Endothelial cell of umbilical vein (primary cell): ENCODE results near the gene PLEKHH3. TPM values are rescaled to one million over a fixed set of nuclear protein-coding genes. Genes with fewer than 3 reads are reported as not detected.

Experiments
- BruUV-seq: library from RNA; stranded (reverse); fragments of 400-500 nt; replicated peaks from 2 replicates; lab custom pipeline; 2021; lab: Mats Ljungman, UMichigan
- CTCF ChIA-PET: fragments of 300-600, 350-600 bp; sonication (Branson Sonifier 250); formaldehyde crosslinking; loops from one replicate; lab custom pipeline; 2021; ENCODE audit warnings: antibody characterized with exemption, inconsistent platforms; lab: Charles Lee
- POLR2A ChIA-PET: fragments of 300-600, 350-600 bp; sonication (Branson Sonifier 250); formaldehyde crosslinking; loops from one replicate; lab custom pipeline; 2021; ENCODE audit warnings: antibody characterized with exemption, inconsistent platforms; lab: Charles Lee
- DNase-seq: peaks from one replicate; pipeline ENCODE4 v3.0.0-alpha.2; 2011; ENCODE audit warnings: low read depth, low spot score
- FAIRE-seq: peaks from 2 replicates; lab custom pipeline; 2011; peaks lifted over from hg19 to GRCh38; lab: Jason Lieb, UNC
- H2AFZ ChIP-seq: 2 replicates; pipeline ENCODE4 v1.6.0; 2012; ENCODE audit warnings: low read depth, low read length, control low read depth, inconsistent platforms
- H3K27ac ChIP-seq: 2 replicates; pipeline ENCODE4 v1.5.1; 2011; ENCODE audit warnings: low read depth, mild to moderate bottlenecking, control low read depth, low read length, moderate library complexity; ENCODE audit not compliant: insufficient read depth
- H3K27me3 ChIP-seq, 2 experiments: 2 replicates each; pipeline versions ENCODE4 v1.6.0 to v1.6.1; 2011; ENCODE audit warnings: low read length in 2 of 2, mixed read lengths in 1 of 2; ENCODE audit not compliant: control insufficient read depth in 2 of 2, insufficient read depth in 2 of 2
- H3K36me3 ChIP-seq, 2 experiments: 2 replicates in 1 of 2; 3 replicates in 1 of 2; pipeline ENCODE4 v1.5.1; 2011; ENCODE audit warnings: low read length in 2 of 2, mild to moderate bottlenecking in 1 of 2, moderate library complexity in 1 of 2; ENCODE audit not compliant: control insufficient read depth in 2 of 2, insufficient read depth in 2 of 2; ENCODE audit errors: extremely low read depth in 1 of 2
- H3K4me1 ChIP-seq: 3 replicates; pipeline ENCODE4 v1.5.1; 2011; ENCODE audit warnings: mild to moderate bottlenecking, low read length; ENCODE audit not compliant: control insufficient read depth, insufficient read depth; ENCODE audit errors: extremely low read depth
- H3K4me2 ChIP-seq: 2 replicates; pipeline ENCODE4 v1.6.1; 2011; ENCODE audit warnings: low read length, control low read depth, mixed read lengths; ENCODE audit not compliant: insufficient read depth
- H3K4me3 ChIP-seq, 3 experiments: fragments of 200-600 bp in 1 of 3; sonication (generic), shearing (Covaris generic) in 1 of 3; replicated peaks in 1 of 3; 2 replicates each; pipeline ENCODE4 v1.5.1; 2011 to 2016; ENCODE audit warnings: control low read depth in 3 of 3, low read length in 3 of 3, mild to moderate bottlenecking in 2 of 3, inconsistent platforms in 1 of 3, low read depth in 1 of 3, moderate library complexity in 1 of 3; ENCODE audit not compliant: insufficient read depth in 1 of 3
- H3K79me2 ChIP-seq: 2 replicates; pipeline ENCODE4 v1.6.0; 2012; ENCODE audit warnings: low read length, inconsistent platforms; ENCODE audit not compliant: control insufficient read depth, insufficient read depth
- H3K9ac ChIP-seq: replicated peaks from 2 replicates; pipeline ENCODE3; 2011; ENCODE audit warnings: low read length, control low read depth; ENCODE audit not compliant: insufficient read depth; ENCODE audit errors: extremely low read depth
- H3K9me1 ChIP-seq: replicated peaks from 3 replicates; pipeline ENCODE4 v1.6.0; 2011; ENCODE audit warnings: mild to moderate bottlenecking, low read length; ENCODE audit not compliant: control insufficient read depth, insufficient read depth; ENCODE audit errors: extremely low read depth
- H3K9me3 ChIP-seq: replicated peaks from 2 replicates; pipeline ENCODE4 v1.5.1; 2012; ENCODE audit warnings: low read length, inconsistent platforms; ENCODE audit not compliant: control insufficient read depth, insufficient read depth
- H4K20me1 ChIP-seq: replicated peaks from 2 replicates; pipeline ENCODE3; 2011; ENCODE audit warnings: mild to moderate bottlenecking, low read length; ENCODE audit not compliant: control insufficient read depth, insufficient read depth; ENCODE audit errors: extremely low read depth
- EZH2 ChIP-seq: IDR thresholded peaks from 2 replicates; pipeline ENCODE4 v1.6.1; 2012; ENCODE audit warnings: borderline replicate concordance, low read depth, mild to moderate bottlenecking, moderate library complexity, low read length, inconsistent platforms; ENCODE audit not compliant: severe bottlenecking
- FOS ChIP-seq: IDR thresholded peaks from 2 replicates; pipeline ENCODE4 v1.6.1; 2011; ENCODE audit warnings: mild to moderate bottlenecking, low read length, moderate library complexity, borderline replicate concordance; ENCODE audit not compliant: insufficient read depth
- GATA2 ChIP-seq: IDR thresholded peaks from 2 replicates; pipeline ENCODE4 v1.7.0; 2011; ENCODE audit warnings: low read depth, mild to moderate bottlenecking, moderate library complexity, mixed read lengths, low read length; ENCODE audit not compliant: insufficient read length, insufficient read depth
- JUN ChIP-seq: IDR thresholded peaks from 2 replicates; pipeline ENCODE4 v1.6.1; 2011; ENCODE audit warnings: borderline replicate concordance, low read depth; ENCODE audit not compliant: insufficient read length, insufficient read depth
- MYC ChIP-seq: IDR thresholded peaks from one replicate; pipeline ENCODE4 v1.6.1; 2011; ENCODE audit warnings: mild to moderate bottlenecking, low read depth, low read length
- POLR2A ChIP-seq: IDR thresholded peaks from 2 replicates; pipeline ENCODE4 v1.6.1; 2012; ENCODE audit warnings: low read depth, mild to moderate bottlenecking, control low read depth, low read length
- POLR2AphosphoS5 ChIP-seq: IDR thresholded peaks from 2 replicates; pipeline ENCODE4 v1.6.1; 2012; ENCODE audit warnings: low read depth, mild to moderate bottlenecking, control low read depth, low read length, moderate library complexity; ENCODE audit not compliant: insufficient read depth
- dilution Hi-C: fragments of 300-500 bp; cut with MboI; formaldehyde crosslinking; loops from one replicate; pipeline ENCODE4 v1.15.0; 2019; ENCODE audit warnings: low sequenced_read_pairs; ENCODE audit not compliant: extremely low pct_ligation_motif_present
- intact Hi-C: fragments of 100-400 bp; cut with micrococcal nuclease; formaldehyde crosslinking; loops from one replicate; pipeline ENCODE4 v1.10.0; 2022
- polyA plus RNA-seq, 4 experiments: library from polyadenylated mRNA; depleted of rRNA in 3 of 4; stranded (reverse) in 3 of 4; unstranded in 1 of 4; fragments of >200 nt; gene quantifications; 2 replicates each; pipeline versions ENCODE4 v1.2.1 to v1.2.3, GENCODE V29; 2011 to 2012; ENCODE audit warnings: missing spikeins in 1 of 4
- total RNA-seq: library from RNA; stranded (reverse); gene quantifications from 2 replicates; pipeline ENCODE4 v1.2.3, GENCODE V29; 2021
- TF ChIP-seq, protein P1 (sequence below): IDR thresholded peaks from 2 replicates; pipeline ENCODE4 v1.6.1; 2011; ENCODE audit not compliant: insufficient read depth, insufficient read length
- TF ChIP-seq, protein P2 (sequence below), 2 donors: IDR thresholded peaks; 1 replicate in 1 of 2; 2 replicates in 1 of 2; pipeline ENCODE4 v1.5.1; 2011; ENCODE audit warnings: low read length in 2 of 2, mild to moderate bottlenecking in 2 of 2, moderate library complexity in 2 of 2, control low read depth in 1 of 2, inconsistent platforms in 1 of 2, low read depth in 1 of 2; ENCODE audit not compliant: insufficient read depth in 1 of 2; ENCODE audit errors: extremely low read depth in 1 of 2

PLEKHH3 gene
- total and polyA plus RNA-seq, 2 donors (not counting 3 experiments of a cell fraction or from before 2014, with no cell fraction given): 5.4 to 11.3 TPM

DNA sequence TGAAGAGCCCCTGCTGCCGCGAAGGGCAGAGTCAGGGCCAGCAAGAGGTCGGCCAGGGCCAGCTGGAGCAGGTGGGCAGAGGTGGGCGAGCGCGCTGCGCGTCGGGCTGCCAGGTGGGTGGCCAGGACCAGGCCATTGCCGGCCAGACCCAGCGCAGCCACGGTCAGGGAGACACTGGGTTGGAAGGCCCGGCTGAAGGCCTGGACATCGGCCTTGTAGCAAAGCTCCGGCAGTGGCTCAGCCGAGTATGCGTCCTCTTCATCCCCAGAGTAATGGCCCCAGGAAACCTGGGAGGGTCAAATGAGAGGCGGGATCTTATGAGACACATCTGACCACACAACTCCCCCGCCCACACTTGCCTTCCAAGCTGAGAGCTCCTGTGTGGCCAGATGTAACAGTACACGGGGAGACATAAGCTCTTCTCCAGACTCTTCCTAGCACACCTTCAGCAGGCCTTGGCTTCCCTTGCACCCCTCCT lies 3.6 kb upstream of the PLEKHH3 start:
- H3K27ac ChIP-seq: no peak overlapping the region
- TF ChIP-seq POLR2A: no peak
- no peak for TF ChIP-seq MYC
- TF ChIP-seq, protein P1, sequence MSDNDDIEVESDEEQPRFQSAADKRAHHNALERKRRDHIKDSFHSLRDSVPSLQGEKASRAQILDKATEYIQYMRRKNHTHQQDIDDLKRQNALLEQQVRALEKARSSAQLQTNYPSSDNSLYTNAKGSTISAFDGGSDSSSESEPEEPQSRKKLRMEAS: no peak
- no peak for TF ChIP-seq JUN
- TF ChIP-seq, protein P2, sequence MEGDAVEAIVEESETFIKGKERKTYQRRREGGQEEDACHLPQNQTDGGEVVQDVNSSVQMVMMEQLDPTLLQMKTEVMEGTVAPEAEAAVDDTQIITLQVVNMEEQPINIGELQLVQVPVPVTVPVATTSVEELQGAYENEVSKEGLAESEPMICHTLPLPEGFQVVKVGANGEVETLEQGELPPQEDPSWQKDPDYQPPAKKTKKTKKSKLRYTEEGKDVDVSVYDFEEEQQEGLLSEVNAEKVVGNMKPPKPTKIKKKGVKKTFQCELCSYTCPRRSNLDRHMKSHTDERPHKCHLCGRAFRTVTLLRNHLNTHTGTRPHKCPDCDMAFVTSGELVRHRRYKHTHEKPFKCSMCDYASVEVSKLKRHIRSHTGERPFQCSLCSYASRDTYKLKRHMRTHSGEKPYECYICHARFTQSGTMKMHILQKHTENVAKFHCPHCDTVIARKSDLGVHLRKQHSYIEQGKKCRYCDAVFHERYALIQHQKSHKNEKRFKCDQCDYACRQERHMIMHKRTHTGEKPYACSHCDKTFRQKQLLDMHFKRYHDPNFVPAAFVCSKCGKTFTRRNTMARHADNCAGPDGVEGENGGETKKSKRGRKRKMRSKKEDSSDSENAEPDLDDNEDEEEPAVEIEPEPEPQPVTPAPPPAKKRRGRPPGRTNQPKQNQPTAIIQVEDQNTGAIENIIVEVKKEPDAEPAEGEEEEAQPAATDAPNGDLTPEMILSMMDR (IDR thresholded peaks at IDR 0.05; ENCODE audit: extremely low read depth in 1 of 2, insufficient read depth in 1 of 2, low read depth in 1 of 2, low read length in 2 of 2): no peak
- no peak for TF ChIP-seq GATA2
- no peak for TF ChIP-seq POLR2AphosphoS5
- TF ChIP-seq FOS: no peak
- no peak for TF ChIP-seq EZH2
- peaks cover 0 to 9% of the 10 kb centered on the region in 2 experiments for H3K27me3 ChIP-seq
- ChIA-PET CTCF (interaction anchor here (1.0 to 8.3 kb wide), 10 partner anchors 13 to 100 kb away, joined by 3 to 235 read pairs (median 7); partner anchors contain the start of genes PSMC3IP, RETREG3, TUBG1 and TUBG2), POLR2A (no interaction called here)
- no peaks in the 10 kb centered on the region for H3K79me2 ChIP-seq
- intact Hi-C loops: no loop called here
- H4K20me1 ChIP-seq: no peaks in the 10 kb centered on the region
- DNase-seq (no peak), FAIRE-seq (no peak)
- H3K4me3 ChIP-seq: no peak overlapping the region
- no TSS peak for BruUV-seq
- H3K9me3 ChIP-seq: no peaks in the 10 kb centered on the region
- dilution Hi-C loops: no loop called here
- H3K36me3 ChIP-seq: no peaks in the 10 kb centered on the region
- no peak overlapping the region for H3K4me2 ChIP-seq
- no peak overlapping the region for H3K9ac ChIP-seq
- H3K4me1 ChIP-seq: peaks cover 46% of the 10 kb centered on the region
- H2AFZ ChIP-seq: peak overlapping the region; percentile 95
- H3K9me1 ChIP-seq: no peaks in the 10 kb centered on the region
